Astrocyte of the cerebellum (primary cell): ENCODE data around the gene PCNX3.
A peak's percentile ranks its signal among the peaks of the same experiment; 100 is the strongest.

ENCODE experiments used
- DNase-seq: peaks from one replicate; pipeline ENCODE4 v3.0.0-alpha.2; 2011; ENCODE audit warnings: low read depth
- H3K4me3 ChIP-seq: 2 replicates; pipeline ENCODE4 v1.5.1; 2011; ENCODE audit warnings: mild to moderate bottlenecking, low read depth, low read length, moderate library complexity
- CTCF ChIP-seq: IDR thresholded peaks from 2 replicates; pipeline ENCODE4 v1.5.1; 2012; ENCODE audit warnings: low read length, low read depth, moderate library complexity, mild to moderate bottlenecking; ENCODE audit errors: missing control alignments
- in situ Hi-C: cut with HindIII; loops from 2 replicates; pipeline ENCODE4 v1.10.0; 2017; ENCODE audit warnings: low sequenced_read_pairs

PCNX3 gene

GRCh38 chr11:65576867-65577755 is 38.5 kb upstream of the PCNX3 start:
- H3K4me3 ChIP-seq, result peak overlapping the region; percentile 48
- no peak for DNase-seq
- no peak for TF ChIP-seq CTCF
- in situ Hi-C loops, result no loop called here

DNA sequence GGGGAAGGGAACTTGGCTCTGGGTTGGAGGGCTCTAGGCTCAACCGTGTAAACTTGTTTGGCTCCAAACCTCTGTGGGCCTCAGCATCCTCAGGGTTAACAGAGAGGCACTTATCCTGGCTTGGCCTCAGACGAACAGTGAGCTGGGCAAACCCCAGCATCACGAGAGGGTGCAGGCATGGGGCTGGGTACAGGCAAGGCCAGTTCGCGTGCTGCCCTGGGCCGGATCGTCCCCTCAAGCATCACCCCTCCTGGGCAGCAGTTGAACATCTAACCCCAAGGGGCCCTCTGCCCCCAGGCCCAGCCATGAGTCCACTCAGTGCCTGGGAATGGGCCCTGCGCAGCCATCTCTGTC is 37.8 kb upstream of the PCNX3 start:
- H3K4me3 ChIP-seq, result peak overlapping the region; percentile 48
- no peak for TF ChIP-seq CTCF
- in situ Hi-C loops, result no loop called here
- DNase-seq, result no peak

- in situ Hi-C loops, result no loop called here
- no peak for TF ChIP-seq CTCF
- no peak for DNase-seq
- H3K4me3 ChIP-seq, result no peak overlapping the region
These were observed 37.4 kb upstream of the PCNX3 start for GRCh38 chr11:65578134-65578533.

DNA sequence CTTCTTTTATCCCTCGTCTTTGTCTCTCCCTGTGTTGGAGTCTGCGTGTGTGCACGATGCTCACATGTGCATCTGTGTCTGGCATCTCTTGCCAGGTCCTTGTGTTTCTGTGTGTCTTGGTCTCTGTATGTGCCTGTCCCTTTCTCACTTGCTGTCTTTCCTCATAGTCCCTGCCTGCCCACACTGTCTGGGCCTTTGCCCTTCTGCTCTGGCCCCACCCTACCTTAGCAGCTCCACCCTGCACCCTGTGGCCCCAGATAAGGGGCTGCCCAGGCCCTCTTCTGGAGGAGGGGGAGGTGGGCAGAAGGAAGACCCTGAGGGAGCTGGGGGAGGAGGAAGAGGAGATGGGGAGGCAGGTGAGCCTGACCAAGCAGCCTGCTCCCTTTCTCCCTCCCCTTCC is 36.9 kb upstream of the PCNX3 start:
- in situ Hi-C loops, result no loop called here
- no peak overlapping the region for H3K4me3 ChIP-seq
- TF ChIP-seq CTCF, result no peak
- no peak for DNase-seq

DNA sequence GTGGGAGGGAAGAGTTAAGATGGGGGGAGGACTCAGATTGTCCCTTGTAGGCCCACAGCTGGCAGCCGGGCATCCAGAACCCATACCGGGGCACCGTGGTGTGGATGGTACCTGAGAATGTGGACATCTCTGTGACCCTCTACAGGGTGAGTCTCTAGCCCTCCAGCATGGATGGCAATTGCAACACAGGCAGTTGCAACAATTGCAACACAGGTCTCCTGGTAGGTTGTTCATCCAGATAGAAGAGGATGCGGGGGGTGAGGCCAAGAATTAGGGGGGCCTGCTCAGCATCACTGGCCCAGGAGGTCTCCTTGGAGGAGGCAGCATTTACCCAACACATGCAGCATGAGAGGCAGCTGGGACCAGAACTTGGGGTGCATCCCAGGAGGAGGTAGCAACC is 36.3 kb upstream of the PCNX3 start:
- DNase-seq, result no peak
- in situ Hi-C loops, result no loop called here
- no peak overlapping the region for H3K4me3 ChIP-seq
- no peak for TF ChIP-seq CTCF

DNA sequence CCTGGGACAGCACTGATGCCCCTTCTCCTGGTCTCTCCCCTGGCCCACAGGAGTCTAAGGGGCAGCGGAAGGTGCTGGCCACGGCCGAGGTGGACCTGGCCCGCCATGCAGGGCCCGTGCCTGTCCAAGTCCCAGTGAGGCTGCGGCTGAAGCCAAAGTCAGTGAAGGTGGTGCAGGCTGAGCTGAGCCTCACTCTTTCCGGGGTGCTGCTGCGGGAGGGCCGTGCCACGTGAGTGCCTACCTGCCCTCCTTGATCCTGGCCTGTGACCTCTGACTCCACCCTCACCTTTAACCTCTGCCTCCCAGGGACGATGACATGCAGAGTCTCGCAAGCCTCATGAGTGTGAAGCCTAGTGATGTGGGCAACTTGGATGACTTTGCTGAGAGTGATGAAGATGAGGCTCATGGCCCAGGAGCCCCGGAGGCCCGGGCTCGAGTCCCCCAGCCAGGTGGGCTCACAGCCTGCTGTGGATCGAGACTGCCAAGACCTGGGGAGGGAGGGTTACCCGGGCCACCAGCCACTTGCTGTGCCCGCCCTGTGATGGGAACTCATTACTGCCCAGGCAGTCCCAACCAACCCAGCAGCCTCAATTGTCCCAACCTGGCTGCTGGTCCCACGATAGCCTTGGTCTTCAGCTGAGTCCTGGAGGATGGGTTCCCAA is 35.4 kb upstream of the PCNX3 start:
- in situ Hi-C loops, result no loop called here
- TF ChIP-seq CTCF, result no peak
- no peak overlapping the region for H3K4me3 ChIP-seq
- DNase-seq, result no peak
